OCI-LY1 (cell line): ENCODE results near the gene CTNND2.

Experiments
- EZH2 ChIP-seq: fragments of 200-600 bp; sonication (generic), shearing (Covaris generic); IDR thresholded peaks from 2 replicates; pipeline ENCODE4 v1.8.0; 2017; ENCODE audit warnings: borderline replicate concordance, mixed run types, mild to moderate bottlenecking, antibody characterized with exemption, low read length, moderate library complexity, mixed read lengths
- TF ChIP-seq, protein P1 (sequence below): fragments of 200-600 bp; sonication (generic), shearing (Covaris generic); IDR thresholded peaks from 2 replicates; pipeline ENCODE4 v1.5.1; 2017; ENCODE audit warnings: mild to moderate bottlenecking, antibody characterized with exemption, low read length, moderate library complexity, mixed read lengths

GRCh38 chr5:11873587-11873986, 30.7 kb downstream of the CTNND2 start:
- TF ChIP-seq, protein P1, sequence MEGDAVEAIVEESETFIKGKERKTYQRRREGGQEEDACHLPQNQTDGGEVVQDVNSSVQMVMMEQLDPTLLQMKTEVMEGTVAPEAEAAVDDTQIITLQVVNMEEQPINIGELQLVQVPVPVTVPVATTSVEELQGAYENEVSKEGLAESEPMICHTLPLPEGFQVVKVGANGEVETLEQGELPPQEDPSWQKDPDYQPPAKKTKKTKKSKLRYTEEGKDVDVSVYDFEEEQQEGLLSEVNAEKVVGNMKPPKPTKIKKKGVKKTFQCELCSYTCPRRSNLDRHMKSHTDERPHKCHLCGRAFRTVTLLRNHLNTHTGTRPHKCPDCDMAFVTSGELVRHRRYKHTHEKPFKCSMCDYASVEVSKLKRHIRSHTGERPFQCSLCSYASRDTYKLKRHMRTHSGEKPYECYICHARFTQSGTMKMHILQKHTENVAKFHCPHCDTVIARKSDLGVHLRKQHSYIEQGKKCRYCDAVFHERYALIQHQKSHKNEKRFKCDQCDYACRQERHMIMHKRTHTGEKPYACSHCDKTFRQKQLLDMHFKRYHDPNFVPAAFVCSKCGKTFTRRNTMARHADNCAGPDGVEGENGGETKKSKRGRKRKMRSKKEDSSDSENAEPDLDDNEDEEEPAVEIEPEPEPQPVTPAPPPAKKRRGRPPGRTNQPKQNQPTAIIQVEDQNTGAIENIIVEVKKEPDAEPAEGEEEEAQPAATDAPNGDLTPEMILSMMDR = no peak
- no peak for TF ChIP-seq EZH2
